Liver (tissue), 9 donors: Measurements from ENCODE around the gene TMEM161B. TPM values are rescaled to one million over a fixed set of nuclear protein-coding genes. Genes with fewer than 3 reads are reported as not detected.

Source experiments
- DNase-seq: peaks from one replicate; pipeline ENCODE4 v3.0.0-alpha.2; 2017; ENCODE audit warnings: low spot score
- H3K27ac ChIP-seq, 2 donors: one replicate each; pipeline ENCODE4 v1.7.0; 2013; ENCODE audit warnings: inconsistent platforms in 2 of 2, low read length in 2 of 2, control low read depth in 1 of 2, low read depth in 1 of 2, mild to moderate bottlenecking in 1 of 2
- H3K27me3 ChIP-seq, 4 donors: one replicate each; pipeline versions ENCODE4 v1.6.1 to v1.7.0; 2013; ENCODE audit warnings: low read length in 3 of 4, inconsistent platforms in 1 of 4, mild to moderate bottlenecking in 1 of 4, moderate library complexity in 1 of 4; ENCODE audit not compliant: control insufficient read depth in 4 of 4, insufficient read depth in 4 of 4
- H3K36me3 ChIP-seq, 4 donors: one replicate each; pipeline versions ENCODE4 v1.6.1 to v1.7.0; 2013; ENCODE audit warnings: low read length in 3 of 4, mild to moderate bottlenecking in 3 of 4, low read depth in 1 of 4, moderate library complexity in 1 of 4; ENCODE audit not compliant: control insufficient read depth in 4 of 4, insufficient read depth in 3 of 4
- H3K4me1 ChIP-seq, 4 donors: one replicate each; pipeline versions ENCODE4 v1.6.1 to v1.7.0; 2013; ENCODE audit warnings: low read length in 3 of 4, mild to moderate bottlenecking in 3 of 4, moderate library complexity in 1 of 4; ENCODE audit not compliant: control insufficient read depth in 4 of 4, insufficient read depth in 4 of 4
- H3K4me3 ChIP-seq, 3 donors: one replicate each; pipeline versions ENCODE4 v1.6.1 to v1.7.0; 2013; ENCODE audit warnings: low read length in 3 of 3, control low read depth in 1 of 3, low read depth in 1 of 3, mild to moderate bottlenecking in 1 of 3
- H3K9ac ChIP-seq, 2 donors: one replicate each; pipeline ENCODE4 v1.7.0; 2013; ENCODE audit warnings: low read length in 2 of 2, mild to moderate bottlenecking in 2 of 2, moderate library complexity in 2 of 2, control low read depth in 1 of 2, low read depth in 1 of 2
- H3K9me3 ChIP-seq, 4 donors: one replicate each; pipeline versions ENCODE4 v1.6.1 to v1.7.0; 2013; ENCODE audit warnings: low read length in 3 of 4; ENCODE audit not compliant: control insufficient read depth in 4 of 4
- ATF3 ChIP-seq: IDR thresholded peaks from 2 replicates; pipeline ENCODE4 v1.6.1; 2016; ENCODE audit warnings: antibody characterized with exemption
- EGR1 ChIP-seq, 2 donors: IDR thresholded peaks; 2 replicates each; pipeline ENCODE4 v1.6.1; 2016 to 2018; ENCODE audit warnings: antibody characterized with exemption in 2 of 2, low read depth in 2 of 2
- FOXA1 ChIP-seq: IDR thresholded peaks from 2 replicates; pipeline ENCODE4 v1.6.1; 2016; ENCODE audit warnings: antibody characterized with exemption
- FOXA2 ChIP-seq: IDR thresholded peaks from 2 replicates; pipeline ENCODE4 v1.6.1; 2016; ENCODE audit warnings: antibody characterized with exemption
- GABPA ChIP-seq, 2 donors: IDR thresholded peaks in 1 of 2; conservative IDR thresholded peaks in 1 of 2; 2 replicates each; pipeline ENCODE4 v1.6.1; 2016; ENCODE audit warnings: antibody characterized with exemption in 2 of 2, mild to moderate bottlenecking in 1 of 2, moderate library complexity in 1 of 2
- HNF4A ChIP-seq, 2 donors: conservative IDR thresholded peaks; 2 replicates each; pipeline ENCODE4 v1.6.1; 2016; ENCODE audit warnings: antibody characterized with exemption in 2 of 2, mild to moderate bottlenecking in 2 of 2
- HNF4G ChIP-seq: IDR thresholded peaks from 2 replicates; pipeline ENCODE4 v1.6.1; 2016; ENCODE audit warnings: antibody characterized with exemption
- MAX ChIP-seq: IDR thresholded peaks from 2 replicates; pipeline ENCODE4 v1.6.1; 2016; ENCODE audit warnings: antibody characterized with exemption
- NR2F2 ChIP-seq: IDR thresholded peaks from 2 replicates; pipeline ENCODE4 v1.6.1; 2016; ENCODE audit warnings: antibody characterized with exemption
- RAD21 ChIP-seq, 2 donors: IDR thresholded peaks; 2 replicates each; pipeline ENCODE4 v1.6.1; 2016; ENCODE audit warnings: antibody characterized with exemption in 2 of 2, mild to moderate bottlenecking in 2 of 2
- REST ChIP-seq: IDR thresholded peaks from 2 replicates; pipeline ENCODE4 v1.6.1; 2016; ENCODE audit warnings: antibody characterized with exemption, mild to moderate bottlenecking
- RXRA ChIP-seq, 2 donors: IDR thresholded peaks; 2 replicates each; pipeline ENCODE4 v1.6.1; 2017 to 2018; ENCODE audit warnings: antibody characterized with exemption in 2 of 2, mild to moderate bottlenecking in 1 of 2
- SP1 ChIP-seq: IDR thresholded peaks from 2 replicates; pipeline ENCODE4 v1.6.1; 2018; ENCODE audit warnings: antibody characterized with exemption, mild to moderate bottlenecking
- TAF1 ChIP-seq: conservative IDR thresholded peaks from 2 replicates; pipeline ENCODE4 v1.6.1; 2016; ENCODE audit warnings: antibody characterized with exemption, mild to moderate bottlenecking
- YY1 ChIP-seq: IDR thresholded peaks from 2 replicates; pipeline ENCODE4 v1.6.1; 2016; ENCODE audit warnings: antibody characterized with exemption, mild to moderate bottlenecking
- WGBS: extraction: QIAGEN DNeasy Blood & Tissue Kit; methylation state at CpG from one replicate; pipeline ENCODE4 v1.1.7; 2013; 5-methylcytosine and 5-hydroxymethylcytosine counted together
- polyA plus RNA-seq, 2 donors: library from polyadenylated mRNA; stranded (reverse) in 1 of 2; unstranded in 1 of 2; fragments of 200-250 nt in 1 of 2; fragments of >200 nt in 1 of 2; fragmentation: Nextera tagmentation in 1 of 2; extraction: Ambion mirVana in 1 of 2; gene quantifications; one replicate each; pipeline versions ENCODE4 v1.2.1 to v1.2.3, GENCODE V29; 2013 to 2015
- total RNA-seq, 2 donors: library from RNA; depleted of rRNA; stranded (reverse); fragments of >200 nt; gene quantifications; one replicate each; pipeline ENCODE4 v1.2.3, GENCODE V29; 2014
- TF ChIP-seq, protein P1 (sequence below): IDR thresholded peaks from 2 replicates; pipeline ENCODE4 v1.6.1; 2016; ENCODE audit warnings: antibody characterized with exemption
- donor health status: healthy.
- donor health status: healthy.
- donor health status: healthy.
- donor health status: healthy.
- donor health status: healthy.

The TMEM161B gene
- total and polyA plus RNA-seq, 4 donors: 3.9 to 14.2 (median 8.6) TPM

- 86% methylated on average over 6 of the region's 6 CpGs for WGBS
- Histone ChIP-seq H3K27ac (no peak overlapping the region), H3K4me3 (no peak overlapping the region), H3K4me1 (no peaks in the 10 kb centered on the region), H3K9me3 (peaks cover 0 to 2% (median 0%) of the 10 kb centered on the region in 4 donors), H3K9ac (no peak overlapping the region), H3K27me3 (no peaks in the 10 kb centered on the region), H3K36me3 (peaks cover 0 to 3% (median under 1%) of the 10 kb centered on the region in 4 donors)
- TF ChIP-seq EGR1 (IDR thresholded peaks at IDR 0.05; ENCODE audit: low read depth in 2 of 2) (no peak), TAF1 (no peak), FOXA1 (no peak), HNF4A (conservative IDR thresholded peaks at IDR 0.05) (no peak), REST (no peak), HNF4G (no peak), ATF3 (no peak)
- TF ChIP-seq, protein P1, sequence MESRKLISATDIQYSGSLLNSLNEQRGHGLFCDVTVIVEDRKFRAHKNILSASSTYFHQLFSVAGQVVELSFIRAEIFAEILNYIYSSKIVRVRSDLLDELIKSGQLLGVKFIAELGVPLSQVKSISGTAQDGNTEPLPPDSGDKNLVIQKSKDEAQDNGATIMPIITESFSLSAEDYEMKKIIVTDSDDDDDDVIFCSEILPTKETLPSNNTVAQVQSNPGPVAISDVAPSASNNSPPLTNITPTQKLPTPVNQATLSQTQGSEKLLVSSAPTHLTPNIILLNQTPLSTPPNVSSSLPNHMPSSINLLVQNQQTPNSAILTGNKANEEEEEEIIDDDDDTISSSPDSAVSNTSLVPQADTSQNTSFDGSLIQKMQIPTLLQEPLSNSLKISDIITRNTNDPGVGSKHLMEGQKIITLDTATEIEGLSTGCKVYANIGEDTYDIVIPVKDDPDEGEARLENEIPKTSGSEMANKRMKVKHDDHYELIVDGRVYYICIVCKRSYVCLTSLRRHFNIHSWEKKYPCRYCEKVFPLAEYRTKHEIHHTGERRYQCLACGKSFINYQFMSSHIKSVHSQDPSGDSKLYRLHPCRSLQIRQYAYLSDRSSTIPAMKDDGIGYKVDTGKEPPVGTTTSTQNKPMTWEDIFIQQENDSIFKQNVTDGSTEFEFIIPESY: no peak
- no peak for DNase-seq
Measured at GRCh38 chr5:88226881-88227450, 41.7 kb downstream of the TMEM161B start.

GRCh38 chr5:88214655-88215054 is 54.0 kb downstream of the TMEM161B start:
- Histone ChIP-seq H3K4me1 (no peaks in the 10 kb centered on the region), H3K27ac (no peak overlapping the region), H3K4me3 (no peak overlapping the region), H3K36me3 (peaks cover 0 to 23% (median 9%) of the 10 kb centered on the region in 4 donors), H3K27me3 (no peaks in the 10 kb centered on the region), H3K9ac (no peak overlapping the region), H3K9me3 (no peaks in the 10 kb centered on the region)
- DNase-seq: no peak
- TF ChIP-seq SP1 (no peak), EGR1 (IDR thresholded peaks at IDR 0.05; ENCODE audit: low read depth in 2 of 2) (no peak), RXRA (IDR thresholded peaks at IDR 0.05) (no peak), YY1 (no peak), GABPA (IDR thresholded peaks at IDR 0.05 in 1 of 2, conservative IDR thresholded peaks at IDR 0.05 in 1 of 2) (no peak), MAX (no peak), RAD21 (IDR thresholded peaks at IDR 0.05) (no peak), REST (no peak), NR2F2 (no peak), HNF4G (no peak), TAF1 (no peak), FOXA2 (no peak)
